GM12873 (cell line): ENCODE data around the gene COL2A1.

Experiments used
- CTCF ChIP-seq: IDR thresholded peaks from 2 replicates; pipeline ENCODE4 v1.5.1; 2012; ENCODE audit warnings: low read depth, mild to moderate bottlenecking, moderate library complexity, low read length, control low read depth; ENCODE audit not compliant: insufficient read depth; ENCODE audit errors: missing control alignments

Gene COL2A1

DNA sequence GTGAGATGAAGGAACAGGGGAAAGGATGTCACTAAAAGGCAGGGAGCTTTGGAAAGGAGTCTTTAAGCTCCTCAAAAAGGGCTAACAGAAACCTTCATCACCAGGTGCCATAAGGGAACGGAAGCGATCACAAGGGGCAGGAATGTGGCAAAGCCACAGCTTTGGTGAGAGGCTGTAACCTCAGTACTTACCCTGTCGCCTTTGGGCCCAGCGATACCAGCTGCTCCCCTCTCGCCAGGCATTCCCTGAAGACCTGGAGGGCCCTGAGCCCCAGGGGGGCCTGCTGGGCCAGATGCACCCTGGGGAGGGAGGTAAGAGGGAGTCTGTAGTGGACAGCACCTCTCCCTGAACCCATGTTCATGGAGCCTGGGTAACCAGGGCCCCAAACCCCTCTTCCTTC lies 22.0 kb downstream of the COL2A1 start:
- TF ChIP-seq CTCF: no peak

DNA sequence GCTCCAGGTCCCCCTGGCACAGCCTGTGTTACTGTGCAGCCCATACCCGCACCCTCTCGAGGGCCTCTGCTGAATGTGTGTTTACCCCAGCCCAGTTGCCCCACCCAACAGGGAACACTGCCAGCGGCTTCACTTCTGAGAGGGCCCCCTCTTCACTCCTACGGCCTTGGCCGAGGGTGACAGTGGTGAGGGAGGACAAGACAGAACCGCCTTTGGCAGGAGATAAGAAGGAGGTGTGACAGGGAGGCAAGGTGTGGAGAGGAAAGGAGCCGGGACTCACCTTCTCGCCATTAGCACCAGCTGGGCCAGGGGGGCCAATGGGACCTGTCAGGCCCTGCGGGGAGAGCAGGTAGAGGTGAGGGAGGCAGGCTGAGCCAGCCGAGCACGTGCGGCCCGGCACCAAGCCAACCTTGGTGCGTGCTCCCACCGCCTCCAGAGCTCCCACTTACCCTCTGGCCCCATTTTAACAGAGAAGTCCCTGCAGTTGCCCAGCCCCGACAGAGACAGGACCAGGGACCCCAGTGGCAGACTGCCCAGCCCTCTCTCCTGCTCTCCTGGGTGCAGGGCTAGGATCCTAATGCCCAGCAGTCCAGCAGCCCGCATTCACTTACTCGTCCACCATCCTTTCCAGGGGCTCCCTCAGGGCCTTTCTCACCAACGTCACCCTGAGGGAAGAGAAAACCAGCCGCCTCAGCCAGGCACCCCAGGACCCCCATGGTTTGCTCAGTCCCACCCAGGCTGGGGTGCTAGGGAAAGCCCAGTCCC lies 22.6 kb downstream of the COL2A1 start:
- no peak for TF ChIP-seq CTCF

DNA sequence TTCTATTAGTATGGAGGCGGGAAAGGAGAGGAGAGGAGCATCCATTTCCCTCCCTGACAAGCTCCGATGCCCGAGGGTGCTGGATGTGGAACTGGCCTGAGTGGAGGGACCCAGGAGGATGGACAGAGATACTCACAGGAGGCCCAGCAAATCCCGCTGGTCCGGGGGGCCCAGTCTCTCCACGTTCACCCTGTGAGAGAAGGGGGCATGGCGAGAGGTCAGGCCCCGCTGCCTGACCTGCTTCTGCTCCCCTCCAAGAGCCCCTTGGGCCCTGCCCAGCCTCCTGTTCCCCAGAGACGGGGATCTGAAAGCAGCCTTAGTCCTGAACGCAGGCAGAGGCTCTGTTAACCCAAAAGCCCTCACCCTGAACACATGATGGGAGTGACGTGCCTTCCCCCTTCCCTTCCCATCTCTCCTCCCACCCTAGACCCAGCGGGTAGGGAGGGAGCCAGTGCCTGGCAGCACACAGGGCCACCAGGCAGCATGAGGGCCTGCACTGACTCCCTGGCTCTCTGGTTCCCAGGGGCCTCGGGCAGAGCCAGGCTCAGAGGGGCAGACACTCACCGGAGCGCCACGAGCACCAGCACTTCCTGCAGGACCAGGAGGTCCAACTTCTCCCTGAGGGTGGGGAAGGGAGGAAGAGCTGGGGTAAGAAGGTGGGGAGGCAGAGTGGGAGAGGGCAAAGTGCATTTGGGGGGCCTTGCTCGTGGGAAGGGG lies 23.3 kb downstream of the COL2A1 start:
- TF ChIP-seq CTCF: no peak

DNA sequence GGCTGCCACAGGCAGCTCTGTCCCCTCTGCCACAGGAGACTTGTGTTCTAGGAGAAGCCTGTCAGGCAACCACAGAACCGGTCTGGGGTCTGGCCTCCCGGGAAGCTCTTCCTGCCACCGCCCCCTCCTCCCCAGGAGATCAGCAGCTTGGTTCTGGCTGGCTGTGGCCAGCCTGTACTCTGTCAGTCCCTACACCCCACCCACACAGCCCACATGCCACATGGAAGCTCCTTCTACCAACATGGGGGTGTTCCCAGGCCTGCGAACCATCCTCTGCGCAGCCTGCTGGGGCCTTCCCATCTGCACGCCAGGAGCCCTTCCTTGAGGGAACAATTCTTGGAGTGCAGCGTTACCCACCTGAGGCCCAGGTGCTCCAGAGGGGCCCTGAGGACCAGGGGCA lies 24.1 kb downstream of the COL2A1 start:
- TF ChIP-seq CTCF: no peak

- no peak for TF ChIP-seq CTCF
These were observed 24.6 kb downstream of the COL2A1 start for GRCh38 chr12:47979686-47980085.

DNA sequence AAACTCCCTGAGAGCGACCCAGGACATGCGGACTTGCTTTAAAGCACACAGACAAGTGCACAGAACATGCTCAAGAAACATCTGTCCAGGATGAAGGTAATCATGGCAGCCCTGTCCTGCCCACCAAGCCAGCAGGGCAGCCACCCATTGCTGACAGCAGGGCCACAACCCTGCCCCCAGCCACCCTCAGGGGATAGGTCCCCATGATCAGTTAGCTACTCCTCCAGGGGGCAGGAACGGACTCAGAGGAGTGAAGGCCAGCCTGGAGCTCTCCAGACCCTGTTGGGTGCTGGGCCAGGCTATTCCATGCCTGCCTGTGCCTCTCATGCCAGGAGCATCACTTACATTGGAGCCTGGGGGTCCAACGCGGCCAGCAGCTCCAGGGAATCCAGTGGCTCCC lies 25.1 kb downstream of the COL2A1 start:
- no peak for TF ChIP-seq CTCF

DNA sequence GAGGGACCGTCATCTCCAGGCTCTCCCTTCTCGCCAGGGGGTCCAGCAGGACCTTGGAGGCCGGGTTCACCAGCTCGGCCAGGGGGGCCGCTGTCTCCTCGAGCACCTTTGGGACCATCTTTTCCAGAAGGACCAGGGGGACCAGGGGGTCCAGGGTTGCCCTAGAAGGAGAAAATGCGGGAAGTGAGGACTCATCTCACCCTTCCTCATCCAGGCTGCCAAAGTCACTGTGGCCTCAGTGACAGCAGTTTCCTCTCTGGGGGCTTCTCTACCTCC lies 25.7 kb downstream of the COL2A1 start:
- TF ChIP-seq CTCF: no peak
